Erythroblast (primary cell): ENCODE results near the gene SESN3.

ENCODE experiments used
- GATA1 ChIP-seq: IDR thresholded peaks from 2 replicates; pipeline ENCODE4 v1.6.1; 2011; ENCODE audit warnings: low read depth, mild to moderate bottlenecking, control low read depth, low read length, moderate library complexity
- POLR2A ChIP-seq: IDR thresholded peaks from 2 replicates; pipeline ENCODE4 v1.6.1; 2011; ENCODE audit warnings: mild to moderate bottlenecking, low read length

DNA sequence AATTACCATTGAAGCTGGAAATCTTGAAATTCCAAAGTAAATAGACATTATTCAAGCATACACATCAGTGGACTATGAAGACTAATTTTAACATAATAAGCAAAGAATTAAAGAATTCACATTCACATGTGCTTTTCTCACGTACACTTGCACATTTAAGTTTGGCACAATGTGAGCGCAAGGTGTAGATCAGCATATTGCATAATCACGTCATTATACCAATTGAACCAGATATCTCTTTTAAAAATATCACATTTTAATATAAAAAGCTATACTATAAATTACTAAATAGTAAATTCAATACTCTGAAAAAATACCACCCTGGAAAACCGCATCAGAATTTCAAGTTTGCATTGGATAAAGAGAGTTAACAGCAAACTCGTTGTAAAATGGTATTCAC lies 60.7 kb downstream of the SESN3 start:
- TF ChIP-seq POLR2A: no peak
- no peak for TF ChIP-seq GATA1
